ENCODE data around the gene SS18.

Gene SS18

DNA sequence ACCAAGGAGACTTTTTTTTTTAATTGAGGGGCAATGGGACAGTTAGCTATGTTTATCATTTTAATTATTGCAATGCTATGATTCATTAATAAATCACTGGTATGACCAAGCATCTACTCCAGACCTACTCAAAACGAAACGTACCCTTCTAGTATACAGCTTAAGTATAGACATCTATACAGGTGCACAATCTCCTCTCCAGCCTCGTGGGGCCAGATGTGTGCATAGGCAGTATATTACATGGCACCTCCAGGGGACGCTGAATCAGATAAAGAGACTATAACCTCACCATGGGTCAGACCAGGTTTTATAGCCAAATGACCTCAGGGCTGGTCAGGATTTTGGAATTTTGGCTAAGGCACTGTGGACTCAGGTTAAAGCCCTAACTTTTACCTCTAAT, 86.6 kb downstream of the SS18 start:
- DNase-seq (ENCODE audit: low read depth, low spot score) = no peak
- CTCF ChIA-PET = no interaction called here
- TF ChIP-seq, protein P1, sequence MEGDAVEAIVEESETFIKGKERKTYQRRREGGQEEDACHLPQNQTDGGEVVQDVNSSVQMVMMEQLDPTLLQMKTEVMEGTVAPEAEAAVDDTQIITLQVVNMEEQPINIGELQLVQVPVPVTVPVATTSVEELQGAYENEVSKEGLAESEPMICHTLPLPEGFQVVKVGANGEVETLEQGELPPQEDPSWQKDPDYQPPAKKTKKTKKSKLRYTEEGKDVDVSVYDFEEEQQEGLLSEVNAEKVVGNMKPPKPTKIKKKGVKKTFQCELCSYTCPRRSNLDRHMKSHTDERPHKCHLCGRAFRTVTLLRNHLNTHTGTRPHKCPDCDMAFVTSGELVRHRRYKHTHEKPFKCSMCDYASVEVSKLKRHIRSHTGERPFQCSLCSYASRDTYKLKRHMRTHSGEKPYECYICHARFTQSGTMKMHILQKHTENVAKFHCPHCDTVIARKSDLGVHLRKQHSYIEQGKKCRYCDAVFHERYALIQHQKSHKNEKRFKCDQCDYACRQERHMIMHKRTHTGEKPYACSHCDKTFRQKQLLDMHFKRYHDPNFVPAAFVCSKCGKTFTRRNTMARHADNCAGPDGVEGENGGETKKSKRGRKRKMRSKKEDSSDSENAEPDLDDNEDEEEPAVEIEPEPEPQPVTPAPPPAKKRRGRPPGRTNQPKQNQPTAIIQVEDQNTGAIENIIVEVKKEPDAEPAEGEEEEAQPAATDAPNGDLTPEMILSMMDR (IDR thresholded peaks at IDR 0.05; ENCODE audit: insufficient read depth, low read length, missing control alignments) = no peak
- no peak overlapping the region for H3K4me3 ChIP-seq (ENCODE audit: low read depth, low read length)
- POLR2A ChIA-PET = no interaction called here

DNA sequence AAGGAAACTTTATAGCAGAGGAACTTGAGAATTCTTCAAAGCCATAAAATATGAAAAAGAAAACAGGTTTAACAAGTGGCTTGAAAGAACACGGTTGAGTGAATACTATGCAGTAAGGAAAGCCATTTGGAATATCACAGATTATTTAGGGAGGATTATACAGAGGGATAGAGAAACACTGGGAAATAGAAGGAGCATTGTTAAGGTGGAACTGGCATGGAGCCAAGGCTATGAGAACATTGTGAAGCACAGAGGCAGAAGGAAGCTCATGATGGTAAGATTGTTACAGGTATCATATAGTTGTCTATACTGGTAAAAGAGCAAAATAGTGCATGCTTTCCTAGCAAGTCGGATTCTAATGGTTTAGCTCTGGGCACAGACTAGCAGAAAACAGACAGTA, 87.1 kb downstream of the SS18 start:
- no peak for DNase-seq (ENCODE audit: low read depth, low spot score)
- ChIA-PET POLR2A (no interaction called here), CTCF (no interaction called here)
- H3K4me3 ChIP-seq (ENCODE audit: low read depth, low read length) = no peak overlapping the region
- TF ChIP-seq, protein P1 (IDR thresholded peaks at IDR 0.05; ENCODE audit: insufficient read depth, low read length, missing control alignments) = no peak

DNA sequence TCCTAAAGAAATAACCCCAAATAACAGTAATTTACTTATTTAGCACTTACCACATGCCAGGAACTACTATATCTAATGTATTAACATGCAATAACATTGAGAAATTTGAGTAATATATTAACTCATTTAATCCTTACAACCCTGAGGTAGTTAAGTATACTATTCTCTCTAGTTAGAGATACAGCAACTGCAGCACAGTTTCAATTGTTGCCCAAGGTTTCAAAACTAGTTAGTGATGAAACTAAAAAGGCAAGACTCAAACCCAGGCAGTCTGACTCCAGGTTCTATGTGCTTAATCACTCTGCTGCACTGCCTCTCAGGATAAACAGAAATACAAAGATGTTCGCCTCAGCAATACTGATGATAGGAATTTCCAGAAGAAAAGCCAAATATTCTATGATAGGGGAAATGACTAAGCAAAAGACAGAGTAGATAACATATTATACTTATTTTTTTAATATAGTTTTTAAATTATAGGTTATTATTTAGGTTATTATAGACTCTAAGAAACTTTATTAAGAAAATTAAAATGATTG, 88.0 kb downstream of the SS18 start:
- TF ChIP-seq, protein P1 (IDR thresholded peaks at IDR 0.05; ENCODE audit: insufficient read depth, low read length, missing control alignments) = no peak
- H3K4me3 ChIP-seq (ENCODE audit: low read depth, low read length) = no peak overlapping the region
- no peak for DNase-seq (ENCODE audit: low read depth, low spot score)
- ChIA-PET CTCF (no interaction called here), POLR2A (no interaction called here)

DNA sequence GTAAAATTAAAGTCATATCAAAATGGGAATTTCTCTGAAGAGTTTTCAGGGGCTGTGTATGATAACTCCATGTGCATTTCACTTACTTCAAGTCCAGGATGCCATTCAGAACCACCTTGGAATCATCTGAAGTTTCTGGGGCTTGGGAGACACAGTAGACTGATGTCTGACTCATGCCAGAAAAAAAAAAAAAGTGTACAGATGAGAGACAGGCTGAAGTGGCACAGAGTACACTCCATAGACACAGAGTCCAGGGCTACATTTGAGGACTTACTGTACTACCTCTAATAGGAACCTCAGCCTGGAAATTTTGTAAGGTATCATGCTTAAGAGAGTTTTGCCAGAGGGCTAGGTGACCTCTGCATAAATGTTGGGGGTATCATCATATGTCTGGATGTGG, 92.0 kb downstream of the SS18 start:
- TF ChIP-seq, protein P1 (IDR thresholded peaks at IDR 0.05; ENCODE audit: insufficient read depth, low read length, missing control alignments) = no peak
- no peak for DNase-seq (ENCODE audit: low read depth, low spot score)
- CTCF ChIA-PET = no interaction called here
- H3K4me3 ChIP-seq (ENCODE audit: low read depth, low read length) = no peak overlapping the region
- POLR2A ChIA-PET = no interaction called here

DNA sequence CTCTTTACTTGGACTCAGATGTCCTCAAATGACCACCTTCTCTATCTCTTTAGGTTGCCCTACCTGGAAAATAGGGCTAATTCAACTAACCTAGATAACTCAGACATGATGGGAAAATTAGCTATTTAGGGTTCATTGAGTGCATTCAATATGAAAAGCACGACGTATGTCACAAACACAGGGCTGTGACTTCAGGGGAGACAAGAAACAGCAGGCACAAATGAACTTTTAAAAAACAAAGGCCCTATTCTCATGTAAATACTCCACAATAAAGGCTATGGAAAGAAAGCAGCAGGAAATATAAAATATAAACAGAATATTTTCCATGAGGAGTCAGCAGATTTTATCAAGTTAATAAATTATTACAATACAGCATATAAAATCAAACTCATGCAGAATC, 97.8 kb downstream of the SS18 start:
- TF ChIP-seq, protein P1 (IDR thresholded peaks at IDR 0.05; ENCODE audit: insufficient read depth, low read length, missing control alignments) = no peak
- ChIA-PET CTCF (no interaction called here), POLR2A (no interaction called here)
- no peak for DNase-seq (ENCODE audit: low read depth, low spot score)
- no peak overlapping the region for H3K4me3 ChIP-seq (ENCODE audit: low read depth, low read length)

DNA sequence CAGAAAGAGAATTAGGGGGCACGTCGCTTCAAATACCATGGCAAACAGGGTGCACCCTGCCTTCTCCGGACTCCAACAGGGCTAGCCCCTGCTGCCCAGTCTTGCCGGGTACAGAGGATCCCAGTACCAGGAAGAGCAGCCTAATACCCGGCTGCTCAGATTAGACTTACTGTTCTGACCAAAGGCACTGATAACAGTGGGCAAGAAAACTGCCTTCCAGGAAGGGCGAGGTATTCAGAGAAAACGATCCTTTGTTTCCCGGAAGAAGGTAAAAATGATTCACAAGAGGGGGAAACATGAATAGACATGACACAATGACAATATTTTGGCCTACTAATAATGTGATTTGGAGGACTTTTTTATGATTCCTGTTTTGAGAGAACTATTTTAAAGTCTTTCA, 99.9 kb downstream of the SS18 start:
- POLR2A ChIA-PET = no interaction called here
- no peak for DNase-seq (ENCODE audit: low read depth, low spot score)
- CTCF ChIA-PET = no interaction called here
- H3K4me3 ChIP-seq (ENCODE audit: low read depth, low read length) = no peak overlapping the region
- TF ChIP-seq, protein P1 (IDR thresholded peaks at IDR 0.05; ENCODE audit: insufficient read depth, low read length, missing control alignments) = no peak
